HG03103 (cell line): ENCODE data around the gene PKN3.

Source experiments
- ATAC-seq: cut with Tn5 transposase; IDR thresholded peaks from one replicate; pipeline ENCODE4 v1.9.1; 2021; ENCODE audit warnings: low read depth; ENCODE audit not compliant: unreplicated experiment

The PKN3 gene

GRCh38 chr9:128715436-128715750, 13.1 kb downstream of the PKN3 start:
- ATAC-seq = no peak

- ATAC-seq = no peak
These were observed 14.4 kb downstream of the PKN3 start for GRCh38 chr9:128716581-128717254.

GRCh38 chr9:128718047-128718446, 15.7 kb downstream of the PKN3 start:
- ATAC-seq = no peak

- ATAC-seq = no peak
These were observed 16.2 kb downstream of the PKN3 start for GRCh38 chr9:128718475-128718874.

GRCh38 chr9:128719919-128720605, 17.8 kb downstream of the PKN3 start:
- no peak for ATAC-seq

GRCh38 chr9:128720841-128721486, 18.7 kb downstream of the PKN3 start:
- ATAC-seq = no peak

- no peak for ATAC-seq
These were observed 19.2 kb downstream of the PKN3 start for GRCh38 chr9:128721487-128722010.

GRCh38 chr9:128722380-128723351, 20.4 kb downstream of the PKN3 start:
- no peak for ATAC-seq

- ATAC-seq = no peak
These were observed 21.1 kb downstream of the PKN3 start for GRCh38 chr9:128723352-128723865.

- ATAC-seq = peak; percentile 94
These were observed 21.8 kb downstream of the PKN3 start, which contains the start of gene ZDHHC12 for GRCh38 chr9:128723866-128724743. Gene ZDHHC12, minus strand, starts transcription at chr9:128724127. Its CDS starts 34 bp downstream, at chr9:128724093.

GRCh38 chr9:128724744-128725211, 22.5 kb downstream of the PKN3 start:
- ATAC-seq = no peak

- ATAC-seq = no peak
These were observed 25.4 kb downstream of the PKN3 start for GRCh38 chr9:128727640-128728248.

- no peak for ATAC-seq
These were observed 26.0 kb downstream of the PKN3 start for GRCh38 chr9:128728298-128728697.

GRCh38 chr9:128729302-128729701, 27.0 kb downstream of the PKN3 start:
- no peak for ATAC-seq

- no peak for ATAC-seq
These were observed 27.6 kb downstream of the PKN3 start for GRCh38 chr9:128729766-128730517.

GRCh38 chr9:128731093-128731492, 28.8 kb downstream of the PKN3 start:
- no peak for ATAC-seq

- ATAC-seq = no peak
These were observed 29.4 kb downstream of the PKN3 start for GRCh38 chr9:128731691-128732090.

GRCh38 chr9:128732576-128732975, 30.3 kb downstream of the PKN3 start:
- no peak for ATAC-seq
